OCI-LY1 (cell line): Measurements from ENCODE around the gene SH2B3.

Source experiments
- CTCF ChIP-seq: fragments of 200-600 bp; sonication (generic), shearing (Covaris generic); IDR thresholded peaks from 2 replicates; pipeline ENCODE4 v1.5.1; 2017; ENCODE audit warnings: mild to moderate bottlenecking, antibody characterized with exemption, low read length, moderate library complexity, mixed read lengths
- EZH2 ChIP-seq: fragments of 200-600 bp; sonication (generic), shearing (Covaris generic); IDR thresholded peaks from 2 replicates; pipeline ENCODE4 v1.8.0; 2017; ENCODE audit warnings: borderline replicate concordance, mixed run types, mild to moderate bottlenecking, antibody characterized with exemption, low read length, moderate library complexity, mixed read lengths

GRCh38 chr12:111401167-111401605, 4.5 kb upstream of the SH2B3 start:
- TF ChIP-seq EZH2 (no peak), CTCF (no peak)
